ENCODE data around the gene EMX2.
"Not testable (repeated sequence)": the region's sequence is repeated elsewhere in the genome, so short reads cannot be mapped to it uniquely, and the experiment has no call there.

EMX2 gene

GRCh38 chr10:117542706-117543224 is at the start of gene EMX2:
TSS of gene EMX2 (plus strand) at chr10:117542746. CDS start at chr10:117543268, 522 bp downstream.
- no peak for DNase-seq (ENCODE audit: low read depth in 1 of 2, low spot score in 1 of 2)

- DNase-seq (ENCODE audit: low read depth in 1 of 2, low spot score in 1 of 2) = no peak
Observed at GRCh38 chr10:117496031-117496430, 46.5 kb upstream of the EMX2 start.

- DNase-seq (ENCODE audit: low read depth in 1 of 2, low spot score in 1 of 2) = peak; percentile 47 to 51
Observed at GRCh38 chr10:117496616-117497028, 45.9 kb upstream of the EMX2 start.

GRCh38 chr10:117497736-117498135 is 44.8 kb upstream of the EMX2 start:
- DNase-seq (ENCODE audit: low read depth in 1 of 2, low spot score in 1 of 2) = no peak

- no peak for DNase-seq (ENCODE audit: low read depth in 1 of 2, low spot score in 1 of 2)
Observed at GRCh38 chr10:117499248-117500105, 43.1 kb upstream of the EMX2 start.

GRCh38 chr10:117500456-117500855 is 42.1 kb upstream of the EMX2 start:
- DNase-seq (ENCODE audit: low read depth in 1 of 2, low spot score in 1 of 2) = no peak

- DNase-seq (ENCODE audit: low read depth in 1 of 2, low spot score in 1 of 2) = no peak
Observed at GRCh38 chr10:117501460-117502035, 41.0 kb upstream of the EMX2 start.

- DNase-seq (ENCODE audit: low read depth in 1 of 2, low spot score in 1 of 2) = no peak
Observed at GRCh38 chr10:117502421-117503243, 39.9 kb upstream of the EMX2 start.

- no peak for DNase-seq (ENCODE audit: low read depth in 1 of 2, low spot score in 1 of 2)
Observed at GRCh38 chr10:117503244-117504205, 39.0 kb upstream of the EMX2 start.

- DNase-seq (ENCODE audit: low read depth in 1 of 2, low spot score in 1 of 2) = no peak
Observed at GRCh38 chr10:117504562-117504961, 38.0 kb upstream of the EMX2 start.

GRCh38 chr10:117507081-117507480 is 35.5 kb upstream of the EMX2 start:
- not testable (repeated sequence) for DNase-seq (ENCODE audit: low read depth in 1 of 2, low spot score in 1 of 2)

GRCh38 chr10:117509573-117509972 is 33.0 kb upstream of the EMX2 start:
- no peak for DNase-seq (ENCODE audit: low read depth in 1 of 2, low spot score in 1 of 2)

- no peak for DNase-seq (ENCODE audit: low read depth in 1 of 2, low spot score in 1 of 2)
Observed at GRCh38 chr10:117511601-117512390, 30.8 kb upstream of the EMX2 start.

- DNase-seq (ENCODE audit: low read depth in 1 of 2, low spot score in 1 of 2) = no peak
Observed at GRCh38 chr10:117514971-117515370, 27.6 kb upstream of the EMX2 start.

GRCh38 chr10:117516681-117517080 is 25.9 kb upstream of the EMX2 start:
- no peak for DNase-seq (ENCODE audit: low read depth in 1 of 2, low spot score in 1 of 2)

GRCh38 chr10:117518246-117518645 is 24.3 kb upstream of the EMX2 start:
- DNase-seq (ENCODE audit: low read depth in 1 of 2, low spot score in 1 of 2) = no peak

GRCh38 chr10:117519286-117519685 is 23.3 kb upstream of the EMX2 start:
- no peak for DNase-seq (ENCODE audit: low read depth in 1 of 2, low spot score in 1 of 2)

GRCh38 chr10:117519879-117520278 is 22.7 kb upstream of the EMX2 start:
- DNase-seq (ENCODE audit: low read depth in 1 of 2, low spot score in 1 of 2) = no peak

- no peak for DNase-seq (ENCODE audit: low read depth in 1 of 2, low spot score in 1 of 2)
Observed at GRCh38 chr10:117530791-117531190, 11.8 kb upstream of the EMX2 start.
